GM18909 (cell line): Measurements from ENCODE around the gene SEMA4D.
A peak's percentile ranks its signal among the peaks of the same experiment; 100 is the strongest.

ENCODE experiments used
- ATAC-seq: cut with Tn5 transposase; IDR thresholded peaks from one replicate; pipeline ENCODE4 v1.9.1; 2021; ENCODE audit warnings: mild to moderate bottlenecking; ENCODE audit not compliant: unreplicated experiment, poor library complexity

The SEMA4D gene, protein sequence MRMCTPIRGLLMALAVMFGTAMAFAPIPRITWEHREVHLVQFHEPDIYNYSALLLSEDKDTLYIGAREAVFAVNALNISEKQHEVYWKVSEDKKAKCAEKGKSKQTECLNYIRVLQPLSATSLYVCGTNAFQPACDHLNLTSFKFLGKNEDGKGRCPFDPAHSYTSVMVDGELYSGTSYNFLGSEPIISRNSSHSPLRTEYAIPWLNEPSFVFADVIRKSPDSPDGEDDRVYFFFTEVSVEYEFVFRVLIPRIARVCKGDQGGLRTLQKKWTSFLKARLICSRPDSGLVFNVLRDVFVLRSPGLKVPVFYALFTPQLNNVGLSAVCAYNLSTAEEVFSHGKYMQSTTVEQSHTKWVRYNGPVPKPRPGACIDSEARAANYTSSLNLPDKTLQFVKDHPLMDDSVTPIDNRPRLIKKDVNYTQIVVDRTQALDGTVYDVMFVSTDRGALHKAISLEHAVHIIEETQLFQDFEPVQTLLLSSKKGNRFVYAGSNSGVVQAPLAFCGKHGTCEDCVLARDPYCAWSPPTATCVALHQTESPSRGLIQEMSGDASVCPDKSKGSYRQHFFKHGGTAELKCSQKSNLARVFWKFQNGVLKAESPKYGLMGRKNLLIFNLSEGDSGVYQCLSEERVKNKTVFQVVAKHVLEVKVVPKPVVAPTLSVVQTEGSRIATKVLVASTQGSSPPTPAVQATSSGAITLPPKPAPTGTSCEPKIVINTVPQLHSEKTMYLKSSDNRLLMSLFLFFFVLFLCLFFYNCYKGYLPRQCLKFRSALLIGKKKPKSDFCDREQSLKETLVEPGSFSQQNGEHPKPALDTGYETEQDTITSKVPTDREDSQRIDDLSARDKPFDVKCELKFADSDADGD

DNA sequence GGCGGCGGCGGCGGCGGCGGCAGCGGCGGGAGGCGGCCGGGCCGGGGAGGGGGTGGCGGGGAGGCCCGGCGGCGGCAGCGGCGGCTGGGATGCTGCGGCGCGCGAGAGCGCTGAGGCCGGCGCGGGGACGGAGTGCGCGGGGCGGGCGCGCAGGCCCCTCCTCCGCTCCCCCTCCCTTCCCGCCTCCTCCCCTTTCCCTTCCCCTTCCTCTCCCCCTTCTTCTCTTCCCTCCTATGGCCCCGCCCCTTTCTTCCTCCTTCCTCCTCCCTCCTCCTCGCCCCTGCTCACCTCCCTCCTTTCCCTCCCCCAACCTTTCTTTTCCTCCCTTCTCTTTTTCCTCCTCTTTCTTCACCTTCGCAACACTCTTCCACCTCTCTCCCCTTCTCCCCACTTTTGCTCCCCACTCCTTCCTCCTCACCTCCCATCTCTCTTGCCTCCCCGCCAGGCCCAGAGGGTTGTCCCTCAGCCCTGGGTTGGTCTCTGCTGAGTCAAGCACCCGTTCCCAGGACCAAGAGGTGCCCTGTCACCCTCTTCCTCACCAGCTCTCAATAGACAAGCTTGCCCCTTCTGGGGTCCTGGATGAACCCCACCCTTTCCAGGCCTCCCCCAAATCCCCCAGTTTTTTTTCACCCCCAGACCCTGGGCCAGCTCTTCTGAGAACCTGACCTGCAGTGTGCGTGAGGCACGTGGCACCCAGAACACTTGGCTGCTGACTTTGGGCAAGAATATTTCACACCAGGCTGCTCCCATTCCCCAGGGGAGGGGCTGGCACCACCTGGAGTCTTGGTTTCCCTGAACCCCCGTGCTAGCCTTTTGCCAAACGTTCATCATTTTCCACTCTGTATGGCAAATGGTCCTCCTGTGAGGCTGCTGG is at the start of gene SEMA4D:
SEMA4D (minus strand) TSS at position 136 of the 874 bp plus-strand sequence. CDS start 92,657 bp downstream, outside the sequence.
- peak; percentile 29 for ATAC-seq

DNA sequence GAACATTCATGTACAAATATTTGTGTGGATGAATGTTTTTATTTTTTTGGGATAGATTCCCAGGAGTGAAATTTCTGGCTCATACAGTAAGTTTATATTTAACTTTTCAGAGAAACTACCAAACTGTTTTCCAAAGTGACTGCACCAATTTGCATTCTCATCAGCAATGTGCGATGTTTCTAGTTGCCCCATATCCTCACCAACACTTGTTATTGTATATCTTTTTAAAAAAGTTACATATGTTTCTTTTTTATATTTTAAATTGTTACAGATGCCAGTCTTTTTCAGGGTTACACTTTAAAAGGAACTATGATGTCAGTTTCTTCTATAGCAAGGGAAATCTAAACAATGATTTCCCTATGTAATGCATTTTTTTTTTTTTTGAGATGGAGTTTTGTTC is 49.1 kb upstream of the SEMA4D start:
- ATAC-seq = no peak

DNA sequence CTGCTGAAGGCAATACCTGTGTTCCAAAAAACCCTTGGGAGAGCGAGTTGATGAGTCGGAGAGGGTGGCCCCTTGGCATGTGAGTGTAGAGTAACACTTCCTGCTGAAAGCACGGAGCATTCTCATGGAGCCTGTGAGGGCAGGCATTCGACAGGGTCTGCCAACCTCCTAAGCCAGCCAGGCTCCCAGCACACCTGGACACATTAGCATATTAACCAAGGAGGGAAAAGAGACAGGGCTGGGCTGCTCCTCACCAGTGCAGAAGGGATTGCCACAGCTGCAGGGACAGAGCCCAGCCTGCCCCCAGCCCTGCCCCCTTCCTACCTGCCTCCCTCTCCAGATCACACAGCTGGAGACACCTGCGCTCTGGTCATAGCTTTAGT is 46.4 kb upstream of the SEMA4D start:
- no peak for ATAC-seq

DNA sequence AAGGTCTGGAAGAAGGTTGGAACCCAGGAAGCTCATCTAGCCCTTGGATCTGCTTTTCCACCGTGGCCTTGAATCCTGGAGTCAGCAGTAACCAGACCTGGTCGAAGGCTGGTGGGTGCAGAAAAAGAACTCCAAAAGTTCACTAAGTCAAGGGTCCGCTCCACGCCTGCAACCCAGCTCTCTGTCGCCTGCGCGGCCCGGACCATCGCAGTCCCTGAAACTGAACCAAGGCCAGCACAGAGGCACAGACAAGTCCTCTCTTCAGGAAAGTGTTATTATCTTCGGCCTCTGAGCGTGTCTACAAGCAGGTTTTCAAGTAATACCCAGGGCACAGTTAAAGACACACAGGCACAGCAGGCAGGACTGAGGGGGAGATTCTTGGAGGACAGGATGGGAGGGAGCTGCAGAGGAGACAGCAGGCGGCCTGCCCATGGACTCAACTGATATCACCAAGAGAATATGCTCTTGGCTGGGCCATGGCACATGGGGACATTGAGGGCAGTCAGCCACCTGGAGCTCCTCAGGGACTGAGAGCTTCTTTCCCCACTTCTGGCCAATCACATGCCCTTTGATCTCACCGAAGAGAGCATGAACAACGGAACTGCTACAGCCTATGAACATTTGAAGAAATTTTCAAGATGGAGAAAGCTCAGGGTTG is 45.8 kb upstream of the SEMA4D start:
- no peak for ATAC-seq

DNA sequence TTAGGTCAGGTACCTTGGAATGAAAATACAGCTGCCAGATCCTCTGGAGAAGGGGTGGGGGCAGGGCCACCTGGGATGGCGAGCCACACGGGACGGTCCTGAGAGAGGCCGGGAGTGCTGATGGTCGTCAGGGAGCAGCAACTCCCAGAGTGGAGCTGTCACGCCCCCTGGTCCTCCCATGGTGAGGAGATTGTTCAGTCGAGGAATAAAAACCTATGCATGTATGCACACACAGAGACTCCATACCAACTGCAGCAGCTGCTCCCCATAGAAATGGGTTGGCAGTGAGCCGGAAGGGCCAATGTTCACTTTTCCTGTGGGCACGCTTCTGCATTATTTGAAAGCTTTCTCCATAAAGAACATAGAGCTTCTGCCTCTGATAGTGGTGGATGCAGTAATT is 45.2 kb upstream of the SEMA4D start:
- ATAC-seq = no peak

DNA sequence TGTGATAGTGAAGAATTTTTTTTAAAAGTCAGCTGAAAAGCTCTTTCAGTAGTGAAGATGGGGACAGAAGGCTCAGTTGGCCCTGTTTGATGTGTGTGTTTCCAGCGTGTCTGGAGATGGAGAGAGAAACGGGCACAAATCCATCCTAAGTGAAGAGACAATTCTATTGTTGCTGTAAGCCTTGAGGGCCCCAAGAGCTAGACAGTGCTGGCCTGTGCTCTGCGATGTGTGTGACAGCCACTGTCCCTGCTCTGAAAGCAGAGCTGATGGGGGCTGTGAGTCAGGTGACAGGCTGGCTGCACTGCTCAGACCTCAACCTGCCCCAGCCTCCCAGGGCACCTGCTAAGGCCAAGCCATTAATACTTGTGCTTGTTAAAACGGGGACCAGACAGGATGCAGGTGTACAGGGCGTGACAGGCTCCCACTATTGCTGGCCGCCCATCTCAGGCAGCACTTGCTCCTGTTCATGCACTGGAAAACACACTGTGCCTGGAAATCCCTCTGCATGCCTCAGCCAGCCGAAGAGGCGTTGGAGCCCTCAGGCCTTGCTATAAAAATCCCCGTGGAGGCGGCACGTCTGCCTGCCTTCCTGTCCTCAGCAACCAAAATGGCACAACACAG is 44.6 kb upstream of the SEMA4D start:
- peak; percentile 74 for ATAC-seq

DNA sequence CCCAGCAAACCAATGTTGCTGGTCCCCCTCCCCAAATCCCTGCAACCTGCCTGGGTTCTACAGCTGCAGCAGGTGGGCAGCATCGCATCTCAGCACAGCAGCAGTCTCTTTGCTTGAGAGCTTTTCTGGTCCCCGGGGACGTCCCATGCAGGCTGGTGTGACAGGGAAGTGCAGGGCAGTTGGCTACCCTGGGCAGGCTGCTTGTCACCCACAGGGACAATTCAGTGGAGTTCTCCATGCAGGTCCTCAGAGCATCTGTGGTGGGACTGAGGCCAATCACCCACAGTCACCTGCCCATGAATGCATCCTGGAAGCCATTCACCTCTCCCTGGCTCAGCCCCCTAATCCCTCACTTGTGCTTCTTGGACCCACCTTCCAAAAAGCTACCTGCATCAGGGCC is 43.9 kb upstream of the SEMA4D start:
- ATAC-seq = no peak

DNA sequence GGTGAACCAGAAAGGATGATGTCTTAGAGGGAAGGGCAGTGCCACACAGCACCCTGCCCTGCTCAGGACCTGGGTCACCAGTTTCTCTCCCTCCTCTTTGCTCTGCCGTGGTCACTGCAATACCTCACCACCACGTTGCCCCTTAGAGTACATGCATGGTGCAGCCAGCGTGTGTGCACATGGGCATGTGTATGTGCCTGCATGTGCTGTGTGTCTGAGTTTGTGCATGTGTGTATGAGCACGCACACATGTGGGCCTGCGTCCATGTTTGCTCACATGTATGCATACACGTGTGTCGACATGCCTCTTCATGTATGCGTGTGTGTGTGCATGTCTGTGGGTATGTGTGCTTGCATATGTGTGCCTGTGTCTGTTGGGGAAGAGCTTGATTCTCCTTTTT is 41.5 kb upstream of the SEMA4D start:
- no peak for ATAC-seq

DNA sequence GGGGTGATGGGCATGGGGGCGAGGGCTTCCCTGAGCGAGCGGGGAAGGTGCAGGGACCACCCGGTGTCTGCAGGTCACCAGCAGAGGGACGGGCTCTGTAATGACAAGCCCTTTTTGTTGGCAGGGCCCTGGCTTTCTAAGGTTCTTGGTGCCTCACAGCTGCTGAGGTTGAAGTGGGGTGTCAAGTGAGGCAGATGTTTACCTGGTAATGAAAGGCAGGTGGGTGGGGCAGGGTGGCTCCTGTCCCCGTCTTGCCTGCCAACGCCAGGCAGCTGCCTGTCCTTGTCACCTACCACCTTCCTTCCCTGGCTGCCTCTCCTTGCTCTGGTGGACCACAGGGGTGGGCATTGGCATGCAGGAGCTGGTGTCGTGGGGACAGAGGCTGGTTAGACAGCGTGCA is 41.0 kb upstream of the SEMA4D start:
- no peak for ATAC-seq

DNA sequence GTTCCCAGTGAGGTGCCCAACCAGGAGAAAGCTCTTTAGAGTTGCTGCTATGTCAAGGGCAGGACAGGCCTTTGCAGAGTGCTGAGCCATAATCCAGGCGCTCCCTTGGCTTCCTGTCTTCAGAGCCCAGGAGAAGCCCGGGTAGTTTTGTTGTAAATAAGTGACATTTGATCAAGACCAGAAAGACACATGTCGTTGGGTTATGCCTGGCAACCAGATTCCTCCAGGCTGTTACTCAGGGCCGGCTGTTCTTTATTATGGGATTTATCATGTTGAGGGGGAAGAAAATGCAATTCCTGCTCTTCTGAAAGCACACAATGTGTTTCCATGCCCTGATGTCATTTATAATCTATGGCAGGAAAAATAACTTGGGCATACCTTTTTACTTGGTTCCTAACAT is 39.3 kb upstream of the SEMA4D start:
- no peak for ATAC-seq

DNA sequence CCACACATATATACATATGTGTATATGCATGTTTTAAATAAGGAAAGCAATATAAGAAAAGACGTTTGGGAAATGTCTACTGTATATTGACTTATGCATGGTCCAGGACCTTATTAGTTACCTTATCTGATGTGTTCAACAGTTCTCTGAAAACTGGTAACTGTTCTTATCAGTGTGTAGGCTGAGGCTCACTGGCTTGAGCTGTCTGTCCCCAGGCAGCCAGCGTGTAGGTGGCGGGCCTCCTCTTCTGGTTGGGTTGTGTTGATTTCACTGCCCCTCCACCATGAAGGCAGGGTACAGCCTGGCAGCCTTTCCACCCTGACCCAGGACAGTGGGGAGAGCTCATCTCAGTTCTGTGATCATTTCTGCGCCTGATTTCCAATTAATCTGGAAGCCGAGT is 38.7 kb upstream of the SEMA4D start:
- no peak for ATAC-seq

DNA sequence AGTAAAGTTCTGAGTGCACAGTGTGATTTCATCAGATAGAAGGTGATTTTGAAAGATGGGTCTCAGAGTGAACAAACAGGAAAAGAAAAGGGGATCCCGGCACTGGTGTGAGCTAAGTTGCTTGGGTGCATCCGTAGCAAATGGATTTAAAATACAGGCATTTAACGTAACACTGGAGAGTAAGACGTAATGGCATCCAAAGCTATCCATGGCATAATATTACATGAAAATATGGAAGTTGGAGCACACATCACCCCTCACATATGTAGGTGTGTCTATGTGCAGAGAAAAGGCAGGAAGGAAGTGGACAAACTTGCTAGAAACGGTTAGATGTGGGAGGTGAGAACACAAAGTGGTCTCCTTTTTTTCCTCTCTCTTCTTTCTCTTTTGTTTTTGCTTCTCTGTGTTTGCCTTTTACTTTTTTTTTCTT is 38.2 kb upstream of the SEMA4D start:
- ATAC-seq = no peak

DNA sequence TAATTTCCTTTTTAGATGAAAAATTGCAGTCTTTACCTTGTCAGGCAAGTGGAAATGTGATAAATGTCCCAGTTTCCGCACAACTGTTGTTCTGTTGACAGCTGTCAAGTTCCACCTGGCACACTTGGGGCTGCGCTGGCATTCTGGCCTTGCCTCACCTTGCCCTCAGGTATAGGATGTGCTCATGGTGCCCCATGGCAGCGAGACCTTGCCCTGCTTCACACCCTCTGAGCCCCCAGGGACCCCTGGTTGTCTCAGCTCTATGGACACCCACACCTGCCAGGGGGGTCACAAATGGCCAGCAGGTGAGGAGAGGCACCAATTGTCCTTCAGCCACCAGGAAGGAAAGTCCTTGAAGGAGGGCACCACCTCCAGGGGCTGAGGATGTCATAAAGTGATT is 37.5 kb upstream of the SEMA4D start:
- ATAC-seq = no peak

DNA sequence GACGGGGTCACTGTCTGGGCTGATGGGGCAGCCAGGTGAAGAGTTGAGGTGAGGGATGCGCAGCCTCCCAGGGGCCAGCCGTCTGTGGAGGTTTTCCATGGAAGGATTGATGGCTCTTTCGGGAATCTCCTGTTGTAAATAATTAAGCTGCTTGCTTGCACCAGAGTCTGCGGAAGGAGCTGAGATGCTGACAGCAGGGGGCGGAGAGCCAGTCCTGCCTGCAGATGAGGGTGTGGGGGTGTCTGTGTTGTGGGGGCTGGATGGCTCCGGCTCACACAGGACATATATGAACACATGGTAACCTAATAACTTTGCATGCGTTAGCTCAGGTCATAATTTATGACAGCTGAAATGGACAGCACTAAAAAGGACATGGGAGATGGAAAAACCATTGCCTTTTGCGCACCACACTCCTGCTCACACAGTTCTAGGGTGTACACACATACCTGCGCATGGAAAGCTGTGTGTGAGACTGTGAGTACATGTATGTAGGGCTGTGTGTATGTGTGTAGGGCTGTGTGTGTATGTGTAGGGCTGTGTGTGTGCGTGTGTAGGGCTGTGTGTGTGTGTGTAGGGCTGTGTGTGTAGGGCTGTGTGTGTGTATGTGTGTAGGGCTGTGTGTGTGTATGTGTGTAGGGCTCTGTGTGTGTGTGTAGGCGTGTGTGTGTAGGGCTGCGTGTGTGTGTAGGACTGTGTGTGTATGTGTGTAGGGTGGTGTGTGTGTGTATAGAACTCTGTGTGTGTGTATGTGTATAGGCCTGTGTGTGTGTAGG is 36.8 kb upstream of the SEMA4D start:
- ATAC-seq = no peak

DNA sequence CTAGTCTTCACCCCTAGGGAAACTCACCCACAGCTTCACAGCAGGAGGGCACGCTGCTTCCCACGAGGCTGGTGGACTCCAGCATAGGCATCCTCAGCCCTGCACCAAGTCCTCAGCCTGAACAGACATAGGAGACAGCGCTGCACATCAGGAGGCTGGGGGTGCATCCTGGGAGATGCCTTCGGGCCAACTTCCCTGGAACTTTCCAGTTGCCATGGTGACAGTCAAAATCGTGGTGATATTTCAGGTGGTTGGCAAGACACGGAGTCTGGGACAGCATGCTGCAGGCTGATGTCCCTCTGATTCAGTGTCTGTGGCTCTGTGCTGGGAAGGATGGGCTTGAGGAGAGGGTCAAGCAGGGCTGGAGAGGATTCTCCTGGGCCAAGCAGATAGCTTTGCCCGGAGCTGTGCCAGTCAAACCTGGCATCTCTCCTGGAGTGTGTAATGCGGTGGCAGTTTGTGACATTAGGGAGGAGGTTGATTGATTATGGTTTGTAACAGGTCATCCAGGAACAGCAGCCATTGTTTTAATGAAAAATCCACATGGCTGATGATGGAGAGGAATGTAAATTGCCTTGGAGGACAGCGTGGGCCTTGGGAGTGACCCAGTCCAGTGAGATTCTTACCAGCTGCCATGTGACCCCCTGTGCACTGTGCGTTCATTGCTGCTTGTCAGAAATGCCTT is 35.6 kb upstream of the SEMA4D start:
- ATAC-seq = no peak

DNA sequence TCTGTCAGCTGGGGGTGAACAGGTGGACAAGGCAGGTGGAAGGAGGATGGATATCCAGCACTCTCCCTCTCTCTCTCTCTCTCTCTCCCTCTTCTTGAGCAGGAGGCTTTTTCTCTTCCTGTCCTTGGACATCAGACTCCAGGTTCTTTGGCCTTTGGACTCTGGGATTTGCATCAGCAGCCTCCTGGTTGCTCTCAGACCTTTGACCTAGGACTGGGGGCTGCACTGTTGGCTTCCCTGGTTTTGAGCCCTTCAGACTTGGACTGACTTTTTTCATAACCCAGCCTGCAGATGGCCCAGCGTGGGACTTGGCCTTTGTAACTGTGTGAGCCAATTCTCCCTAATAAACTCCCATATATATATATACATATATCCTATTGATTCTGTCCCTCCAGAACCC is 35.0 kb upstream of the SEMA4D start:
- ATAC-seq = no peak

DNA sequence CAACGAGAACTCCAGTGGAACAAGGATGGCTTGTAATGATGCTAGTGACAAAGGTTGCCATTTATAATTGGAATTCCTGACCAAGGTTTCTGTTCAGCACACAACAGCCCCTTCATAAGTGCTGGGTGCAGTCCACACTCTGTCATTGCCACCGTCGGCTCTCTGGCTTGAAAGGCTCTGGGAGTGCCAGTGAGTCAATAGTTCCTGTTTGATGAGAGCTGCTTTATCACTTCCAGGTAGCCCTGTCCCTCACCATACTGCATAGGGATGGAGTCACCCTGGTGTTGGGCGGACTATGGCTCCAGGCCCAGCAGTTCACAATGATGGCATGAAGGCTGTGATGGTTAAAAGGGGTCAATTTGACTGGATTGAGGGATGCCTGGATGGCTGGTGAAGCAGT is 34.6 kb upstream of the SEMA4D start:
- no peak for ATAC-seq

DNA sequence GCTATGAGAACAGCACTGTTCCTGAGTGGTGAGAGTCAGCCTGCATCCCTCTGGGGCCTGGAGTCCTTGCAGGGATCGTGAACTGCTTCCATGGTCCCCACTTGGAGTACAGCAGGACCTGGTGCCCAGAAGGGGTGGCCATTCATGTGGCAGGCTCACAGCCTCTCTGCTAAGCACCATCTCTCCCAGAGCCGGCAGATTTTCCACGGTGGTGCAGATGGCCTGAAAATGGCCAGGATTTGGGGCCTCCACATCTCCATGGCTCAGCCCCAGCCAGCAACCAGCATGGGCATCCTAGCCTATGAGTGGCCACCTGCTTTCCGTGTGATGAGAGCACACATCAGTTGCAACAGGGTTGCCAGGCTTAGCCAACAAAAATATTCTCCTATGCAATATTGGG is 33.9 kb upstream of the SEMA4D start:
- ATAC-seq = no peak
